ENCODE measurements around the gene NFIA. TPM values are rescaled to one million over a fixed set of nuclear protein-coding genes. Genes with fewer than 3 reads are reported as not detected.

The NFIA gene
- total and polyA plus RNA-seq, 9 of the 15 experiments (the other 6 are each of a cell fraction or from before 2014, with no cell fraction given): 5.3 to 24.9 (median 9.8) TPM

DNA sequence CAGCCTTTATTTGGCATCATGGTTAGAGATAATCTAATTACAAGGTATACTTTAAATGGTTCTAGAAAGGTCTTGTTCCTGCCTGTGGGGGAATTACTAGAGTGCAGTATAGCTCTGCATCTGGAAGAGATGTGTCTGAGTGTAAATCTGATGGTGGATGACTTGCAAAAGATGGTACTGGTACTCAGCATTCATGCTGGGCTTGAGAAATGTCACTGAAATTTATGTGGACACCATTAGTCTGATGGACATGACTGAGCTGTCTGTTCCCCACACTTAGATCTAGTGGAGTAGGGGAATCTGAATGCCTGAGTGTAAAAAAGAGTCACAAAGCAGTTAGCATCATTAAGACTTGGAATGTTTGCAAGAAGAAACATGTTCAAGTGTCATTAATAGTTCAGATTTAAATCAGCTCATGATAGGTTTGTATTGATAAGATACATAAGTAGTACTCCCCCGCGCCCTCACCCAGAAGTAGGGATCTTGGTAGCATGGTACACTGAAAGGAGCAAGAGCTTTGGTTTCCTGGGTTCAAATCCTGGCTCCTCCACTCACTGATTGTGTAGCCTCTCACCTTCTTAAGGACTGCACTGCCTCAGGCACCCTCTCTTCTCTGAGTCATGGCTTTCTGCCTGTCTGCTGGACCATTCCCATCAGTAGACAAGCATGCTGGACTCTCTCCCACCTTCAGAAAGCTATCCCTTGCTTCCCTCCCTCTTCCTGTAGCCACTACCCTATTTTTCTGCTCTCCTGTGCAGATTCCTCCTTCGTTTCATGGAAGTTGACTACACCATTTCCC, 292.9 kb downstream of the NFIA start:
- Histone ChIP-seq H3K4me2 (ENCODE audit: insufficient read depth, low read length) (no peak overlapping the region), H3K9ac (ENCODE audit: insufficient read depth in 1 of 2, low read depth in 2 of 2, low read length in 2 of 2) (no peak overlapping the region), H3K4me1 (replicated peaks in 1 of 2; ENCODE audit: control insufficient read depth in 2 of 2, insufficient read depth in 2 of 2, low read length in 2 of 2) (peaks cover 0 to 5% of the 10 kb centered on the region in 2 experiments; a peak in 3 of 5 replicates), H3K27me3 (ENCODE audit: control insufficient read depth in 2 of 2, insufficient read depth in 2 of 2, low read length in 2 of 2) (no peaks in the 10 kb centered on the region), H3K79me2 (ENCODE audit: control insufficient read depth, insufficient read depth, low read length) (no peaks in the 10 kb centered on the region), H4K20me1 (replicated peaks; ENCODE audit: control insufficient read depth, insufficient read depth, low read length) (no peaks in the 10 kb centered on the region), H3K4me3 (no peak overlapping the region), H3K27ac (ENCODE audit: extremely low read depth, low read depth, low read length) (no peak overlapping the region), H3K9me1 (ENCODE audit: control insufficient read depth, insufficient read depth, low read length) (no peaks in the 10 kb centered on the region), H3K9me3 (replicated peaks; ENCODE audit: control insufficient read depth, insufficient read depth, low read depth, low read length) (no peaks in the 10 kb centered on the region), H3K36me3 (ENCODE audit: control insufficient read depth, insufficient read depth, low read length) (peaks cover 4% of the 10 kb centered on the region; the same call in 1 of the 3 replicates), H2AFZ (ENCODE audit: low read depth, low read length) (no peak overlapping the region)
- no peak for FAIRE-seq
- 88% methylated on average over 3 of the region's 3 CpGs for WGBS (ENCODE audit: insufficient coverage, low coverage, missing lambda C conversion rate)
- in situ Hi-C loops (cut with MboI): no loop called here
- DNase-seq (ENCODE audit: extremely low read depth in 1 of 4, low spot score in 3 of 4): no peak
- no peak; the same call in 2 of the 3 replicates for ATAC-seq
- ChIA-PET CTCF (ENCODE audit: low intra/inter-chr PET ratio) (no interaction called here), POLR2A (interaction anchor here (1.0 to 1.2 kb wide), 2 partner anchors 17 to 108 kb away, joined by 3 read pairs; no protein-coding TSS in a partner anchor)
- intact Hi-C loops (cut with micrococcal nuclease): no loop called here
- BruUV-seq (replicated peaks): no TSS peak
- TF ChIP-seq C11orf30 (IDR thresholded peaks at IDR 0.05; ENCODE audit: low read depth) (0 out of 2 replicates have a peak, but pooled peaks have one; percentile 43), CAMTA2 (CRISPR knock-in tag; conservative IDR thresholded peaks at IDR 0.05) (no peak), CEBPB (tag; IDR thresholded peaks at IDR 0.05) (no peak), NBN (IDR thresholded peaks at IDR 0.05; ENCODE audit: low read depth) (no peak), HDAC8 (tag; IDR thresholded peaks at IDR 0.05) (no peak), ZNF79 (CRISPR knock-in tag; IDR thresholded peaks at IDR 0.05; ENCODE audit: low read depth) (no peak), ILK (tag; IDR thresholded peaks at IDR 0.05; ENCODE audit: borderline replicate concordance, low read depth) (no peak), HMGN3 (IDR thresholded peaks at IDR 0.05; ENCODE audit: borderline replicate concordance, extremely low read depth, insufficient read length, low read depth, low read length) (no peak), ZNF263 (CRISPR knock-in tag; IDR thresholded peaks at IDR 0.05; ENCODE audit: borderline replicate concordance) (no peak), MCM2 (IDR thresholded peaks at IDR 0.05; ENCODE audit: low read depth) (no peak), TRIM24 (IDR thresholded peaks at IDR 0.05) (no peak)
- TF ChIP-seq, protein P1, sequence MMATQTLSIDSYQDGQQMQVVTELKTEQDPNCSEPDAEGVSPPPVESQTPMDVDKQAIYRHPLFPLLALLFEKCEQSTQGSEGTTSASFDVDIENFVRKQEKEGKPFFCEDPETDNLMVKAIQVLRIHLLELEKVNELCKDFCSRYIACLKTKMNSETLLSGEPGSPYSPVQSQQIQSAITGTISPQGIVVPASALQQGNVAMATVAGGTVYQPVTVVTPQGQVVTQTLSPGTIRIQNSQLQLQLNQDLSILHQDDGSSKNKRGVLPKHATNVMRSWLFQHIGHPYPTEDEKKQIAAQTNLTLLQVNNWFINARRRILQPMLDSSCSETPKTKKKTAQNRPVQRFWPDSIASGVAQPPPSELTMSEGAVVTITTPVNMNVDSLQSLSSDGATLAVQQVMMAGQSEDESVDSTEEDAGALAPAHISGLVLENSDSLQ (IDR thresholded peaks at IDR 0.05): peak; percentile 42; the same call in 1 of the 2 replicates
- TF ChIP-seq, protein P2, sequence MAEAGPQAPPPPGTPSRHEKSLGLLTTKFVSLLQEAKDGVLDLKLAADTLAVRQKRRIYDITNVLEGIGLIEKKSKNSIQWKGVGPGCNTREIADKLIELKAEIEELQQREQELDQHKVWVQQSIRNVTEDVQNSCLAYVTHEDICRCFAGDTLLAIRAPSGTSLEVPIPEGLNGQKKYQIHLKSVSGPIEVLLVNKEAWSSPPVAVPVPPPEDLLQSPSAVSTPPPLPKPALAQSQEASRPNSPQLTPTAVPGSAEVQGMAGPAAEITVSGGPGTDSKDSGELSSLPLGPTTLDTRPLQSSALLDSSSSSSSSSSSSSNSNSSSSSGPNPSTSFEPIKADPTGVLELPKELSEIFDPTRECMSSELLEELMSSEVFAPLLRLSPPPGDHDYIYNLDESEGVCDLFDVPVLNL (CRISPR knock-in tag; IDR thresholded peaks at IDR 0.05; ENCODE audit: low read depth): no peak
- TF ChIP-seq, protein P3, sequence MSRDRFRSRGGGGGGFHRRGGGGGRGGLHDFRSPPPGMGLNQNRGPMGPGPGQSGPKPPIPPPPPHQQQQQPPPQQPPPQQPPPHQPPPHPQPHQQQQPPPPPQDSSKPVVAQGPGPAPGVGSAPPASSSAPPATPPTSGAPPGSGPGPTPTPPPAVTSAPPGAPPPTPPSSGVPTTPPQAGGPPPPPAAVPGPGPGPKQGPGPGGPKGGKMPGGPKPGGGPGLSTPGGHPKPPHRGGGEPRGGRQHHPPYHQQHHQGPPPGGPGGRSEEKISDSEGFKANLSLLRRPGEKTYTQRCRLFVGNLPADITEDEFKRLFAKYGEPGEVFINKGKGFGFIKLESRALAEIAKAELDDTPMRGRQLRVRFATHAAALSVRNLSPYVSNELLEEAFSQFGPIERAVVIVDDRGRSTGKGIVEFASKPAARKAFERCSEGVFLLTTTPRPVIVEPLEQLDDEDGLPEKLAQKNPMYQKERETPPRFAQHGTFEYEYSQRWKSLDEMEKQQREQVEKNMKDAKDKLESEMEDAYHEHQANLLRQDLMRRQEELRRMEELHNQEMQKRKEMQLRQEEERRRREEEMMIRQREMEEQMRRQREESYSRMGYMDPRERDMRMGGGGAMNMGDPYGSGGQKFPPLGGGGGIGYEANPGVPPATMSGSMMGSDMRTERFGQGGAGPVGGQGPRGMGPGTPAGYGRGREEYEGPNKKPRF (IDR thresholded peaks at IDR 0.05; ENCODE audit: low read depth, low read length): no peak
- TF ChIP-seq, protein P4, sequence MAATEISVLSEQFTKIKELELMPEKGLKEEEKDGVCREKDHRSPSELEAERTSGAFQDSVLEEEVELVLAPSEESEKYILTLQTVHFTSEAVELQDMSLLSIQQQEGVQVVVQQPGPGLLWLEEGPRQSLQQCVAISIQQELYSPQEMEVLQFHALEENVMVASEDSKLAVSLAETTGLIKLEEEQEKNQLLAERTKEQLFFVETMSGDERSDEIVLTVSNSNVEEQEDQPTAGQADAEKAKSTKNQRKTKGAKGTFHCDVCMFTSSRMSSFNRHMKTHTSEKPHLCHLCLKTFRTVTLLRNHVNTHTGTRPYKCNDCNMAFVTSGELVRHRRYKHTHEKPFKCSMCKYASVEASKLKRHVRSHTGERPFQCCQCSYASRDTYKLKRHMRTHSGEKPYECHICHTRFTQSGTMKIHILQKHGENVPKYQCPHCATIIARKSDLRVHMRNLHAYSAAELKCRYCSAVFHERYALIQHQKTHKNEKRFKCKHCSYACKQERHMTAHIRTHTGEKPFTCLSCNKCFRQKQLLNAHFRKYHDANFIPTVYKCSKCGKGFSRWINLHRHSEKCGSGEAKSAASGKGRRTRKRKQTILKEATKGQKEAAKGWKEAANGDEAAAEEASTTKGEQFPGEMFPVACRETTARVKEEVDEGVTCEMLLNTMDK (IDR thresholded peaks at IDR 0.05; ENCODE audit: borderline replicate concordance, insufficient read depth, low read depth, low read length, poor library complexity, severe bottlenecking): no peak
